ENCODE measurements around the gene SAP30L. TPM values are rescaled to one million over a fixed set of nuclear protein-coding genes. Genes with fewer than 3 reads are reported as not detected.

SAP30L gene
- total and polyA plus RNA-seq, 2 of the 4 experiments (the other 2 are of a cell fraction), result 9.7 to 17.6 TPM

DNA sequence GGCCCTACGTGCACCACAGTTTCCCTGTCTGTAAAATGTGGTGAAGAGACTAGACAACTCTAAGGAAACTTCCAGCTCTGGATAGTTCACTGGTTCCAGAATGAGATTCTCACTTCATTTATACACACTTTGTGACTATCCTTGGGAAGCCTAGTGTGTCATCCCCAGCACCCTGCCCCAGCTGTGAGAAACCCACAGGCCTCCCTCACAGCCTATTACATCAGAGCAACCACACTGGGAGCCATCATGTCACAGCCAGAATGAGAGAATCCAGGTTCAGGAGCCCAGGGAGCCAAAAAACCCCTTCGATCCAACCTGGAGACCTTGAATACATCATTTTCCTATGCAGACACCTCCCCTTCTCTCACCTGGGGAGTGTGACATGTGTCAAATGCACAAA is 53.2 kb downstream of the SAP30L start:
- H2AK9ac ChIP-seq (replicated peaks; ENCODE audit: low read depth, low read length, poor library complexity), result peak overlapping the region; percentile 61
- H2BK5ac ChIP-seq (ENCODE audit: low read depth, low read length, poor library complexity, severe bottlenecking), result no peak overlapping the region
- peaks cover 48% of the 10 kb centered on the region for H3K27me3 ChIP-seq (ENCODE audit: control insufficient read depth, insufficient read depth, low read length)
- no peak overlapping the region for H3K56ac ChIP-seq (ENCODE audit: extremely low read depth, insufficient read depth, low read length)
- no CpG with 5 or more reads among the region's 2 CpGs for WGBS, 2 experiments (ENCODE audit: extremely low coverage in 2 of 2, insufficient read length in 1 of 2)
- no peak overlapping the region for H3K18ac ChIP-seq (ENCODE audit: low read depth, low read length)
- H2BK120ac ChIP-seq (ENCODE audit: low read depth, low read length), result no peak overlapping the region
- no peak overlapping the region for H3K14ac ChIP-seq (replicated peaks; ENCODE audit: low read depth, low read length)
- H4K5ac ChIP-seq (ENCODE audit: low read depth, low read length), result no peak overlapping the region
- no peak overlapping the region for H3K4me2 ChIP-seq (ENCODE audit: low read depth, low read length)
- in situ Hi-C loops (cut with MboI; ENCODE audit: low sequenced_read_pairs), result no loop called here
- DNase-seq (no peak), ATAC-seq (ENCODE audit: low read depth) (no peak)
- CTCF ChIA-PET, result no interaction called here
- H4K8ac ChIP-seq (ENCODE audit: low read depth in 2 of 2, low read length in 2 of 2), result no peak overlapping the region
- no peak overlapping the region for H2AFZ ChIP-seq (replicated peaks; ENCODE audit: low read length, poor library complexity)
- H2BK15ac ChIP-seq (ENCODE audit: low read depth, low read length), result no peak overlapping the region
- no peak overlapping the region for H4K91ac ChIP-seq (ENCODE audit: insufficient read depth, low read depth, low read length)
- TF ChIP-seq MAFK (IDR thresholded peaks at IDR 0.05; ENCODE audit: low read depth, low read length) (no peak), SMC3 (IDR thresholded peaks at IDR 0.05; ENCODE audit: low read depth, low read length) (no peak), BHLHE40 (IDR thresholded peaks at IDR 0.05; ENCODE audit: low read depth, low read length) (no peak), CHD1 (IDR thresholded peaks at IDR 0.05; ENCODE audit: low read depth, low read length) (no peak)
- TF ChIP-seq, protein P1, sequence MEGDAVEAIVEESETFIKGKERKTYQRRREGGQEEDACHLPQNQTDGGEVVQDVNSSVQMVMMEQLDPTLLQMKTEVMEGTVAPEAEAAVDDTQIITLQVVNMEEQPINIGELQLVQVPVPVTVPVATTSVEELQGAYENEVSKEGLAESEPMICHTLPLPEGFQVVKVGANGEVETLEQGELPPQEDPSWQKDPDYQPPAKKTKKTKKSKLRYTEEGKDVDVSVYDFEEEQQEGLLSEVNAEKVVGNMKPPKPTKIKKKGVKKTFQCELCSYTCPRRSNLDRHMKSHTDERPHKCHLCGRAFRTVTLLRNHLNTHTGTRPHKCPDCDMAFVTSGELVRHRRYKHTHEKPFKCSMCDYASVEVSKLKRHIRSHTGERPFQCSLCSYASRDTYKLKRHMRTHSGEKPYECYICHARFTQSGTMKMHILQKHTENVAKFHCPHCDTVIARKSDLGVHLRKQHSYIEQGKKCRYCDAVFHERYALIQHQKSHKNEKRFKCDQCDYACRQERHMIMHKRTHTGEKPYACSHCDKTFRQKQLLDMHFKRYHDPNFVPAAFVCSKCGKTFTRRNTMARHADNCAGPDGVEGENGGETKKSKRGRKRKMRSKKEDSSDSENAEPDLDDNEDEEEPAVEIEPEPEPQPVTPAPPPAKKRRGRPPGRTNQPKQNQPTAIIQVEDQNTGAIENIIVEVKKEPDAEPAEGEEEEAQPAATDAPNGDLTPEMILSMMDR (conservative IDR thresholded peaks at IDR 0.05; ENCODE audit: low read depth, low read length), result no peak
- H3K4me3 ChIP-seq (ENCODE audit: insufficient read depth, low read depth, low read length), result no peak overlapping the region
- H2BK20ac ChIP-seq (ENCODE audit: low read depth, low read length), result no peak overlapping the region
- no peaks in the 10 kb centered on the region for H3K79me1 ChIP-seq (ENCODE audit: low read depth in 1 of 2, low read length in 2 of 2)
- no peak overlapping the region for H3K27ac ChIP-seq (ENCODE audit: insufficient read depth, low read length)
- H3K9me1 ChIP-seq (ENCODE audit: insufficient read depth, low read length), result no peaks in the 10 kb centered on the region
- intact Hi-C loops (cut with micrococcal nuclease), result no loop called here
- no peak overlapping the region for H2AK5ac ChIP-seq (ENCODE audit: low read depth, low read length)
- no peak overlapping the region for H3K23ac ChIP-seq (ENCODE audit: low read depth, low read length)
- no peak overlapping the region for H3K9ac ChIP-seq (ENCODE audit: low read depth, low read length)
- no peaks in the 10 kb centered on the region for H3K4me1 ChIP-seq (ENCODE audit: control insufficient read depth, insufficient read depth, low read length)
- dilution Hi-C loops (cut with HindIII; ENCODE audit: low sequenced_read_pairs, unreplicated experiment), result no loop called here
- BruUV-seq (replicated peaks), result no TSS peak
- H3K9me3 ChIP-seq (ENCODE audit: control insufficient read depth, insufficient read depth, low read length), result no peaks in the 10 kb centered on the region
- no peak overlapping the region for H3K4ac ChIP-seq (ENCODE audit: low read depth, low read length)
- H3K36me3 ChIP-seq (ENCODE audit: control insufficient read depth, insufficient read depth, low read length), result no peaks in the 10 kb centered on the region
- H4K20me1 ChIP-seq (ENCODE audit: insufficient read depth, low read length), result no peaks in the 10 kb centered on the region
- POLR2A ChIA-PET (ENCODE audit: unreplicated experiment), result no interaction called here

Measured in IMR-90 (cell line).